Measurements from ENCODE around the gene APH1B. TPM values are rescaled to one million over a fixed set of nuclear protein-coding genes. Genes with fewer than 3 reads are reported as not detected.

Gene APH1B
- total and polyA plus RNA-seq, 2 experiments from 2014 or later, result 19.9 to 29.8 TPM

DNA sequence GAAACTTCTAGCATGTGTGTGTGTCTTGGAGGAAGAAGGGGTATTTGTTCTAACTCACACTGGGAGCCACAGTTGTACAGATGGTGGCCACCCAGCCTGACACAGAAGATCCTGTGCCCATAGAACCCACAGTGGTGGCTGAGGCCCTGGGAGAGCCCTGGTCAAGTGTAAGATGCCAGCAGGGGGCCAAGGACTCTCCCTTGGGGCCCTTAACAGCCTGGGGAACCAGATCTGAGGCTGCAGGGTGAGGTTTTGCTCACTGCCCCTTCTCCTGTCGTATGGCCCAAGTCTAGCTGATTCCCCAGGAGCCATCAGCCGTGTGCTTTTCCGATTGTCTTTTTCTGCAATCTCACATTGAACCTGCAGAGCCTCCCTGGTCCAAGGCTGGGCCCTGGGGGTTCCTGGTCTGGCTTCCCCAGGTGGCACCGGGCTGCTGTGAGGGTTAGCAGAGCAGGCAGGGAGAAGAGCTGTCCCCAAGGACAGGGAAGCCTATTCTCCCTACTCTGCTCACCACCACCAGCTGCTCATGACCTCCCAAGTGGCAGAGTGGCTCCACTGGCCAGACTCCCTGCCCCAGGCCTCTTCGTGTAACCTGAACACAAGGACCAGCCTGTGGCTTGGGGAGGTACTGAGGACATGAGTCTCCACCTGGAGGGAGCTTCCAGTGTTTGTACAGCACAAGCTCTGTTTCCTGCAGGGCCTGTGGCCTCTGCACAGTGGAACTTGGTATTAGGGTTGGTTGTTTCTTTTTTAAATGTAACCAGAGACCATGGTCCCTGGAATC lies 52.4 kb downstream of the APH1B start:
- Histone ChIP-seq H3K27me3 (no peaks in the 10 kb centered on the region), H3K4me2 (no peak overlapping the region), H3K4me3 (no peak overlapping the region), H3K4me1 (ENCODE audit: insufficient read depth) (peaks cover 9% of the 10 kb centered on the region), H3K36me3 (replicated peaks; ENCODE audit: insufficient read depth, low read depth) (no peaks in the 10 kb centered on the region), H2AFZ (no peak overlapping the region), H4K20me1 (ENCODE audit: insufficient read depth, poor library complexity, severe bottlenecking) (no peaks in the 10 kb centered on the region), H3K9me3 (ENCODE audit: low read depth) (no peaks in the 10 kb centered on the region), H3K79me2 (no peaks in the 10 kb centered on the region), H3K27ac (no peak overlapping the region), H3K9me2 (replicated peaks; ENCODE audit: insufficient read depth) (no peaks in the 10 kb centered on the region)
- TF ChIP-seq EZH2 (IDR thresholded peaks at IDR 0.05; ENCODE audit: borderline replicate concordance) (no peak), EZH2phosphoT487 (IDR thresholded peaks at IDR 0.05; ENCODE audit: low read depth, severe bottlenecking, unreplicated experiment) (no peak)
- TF ChIP-seq, protein P1, sequence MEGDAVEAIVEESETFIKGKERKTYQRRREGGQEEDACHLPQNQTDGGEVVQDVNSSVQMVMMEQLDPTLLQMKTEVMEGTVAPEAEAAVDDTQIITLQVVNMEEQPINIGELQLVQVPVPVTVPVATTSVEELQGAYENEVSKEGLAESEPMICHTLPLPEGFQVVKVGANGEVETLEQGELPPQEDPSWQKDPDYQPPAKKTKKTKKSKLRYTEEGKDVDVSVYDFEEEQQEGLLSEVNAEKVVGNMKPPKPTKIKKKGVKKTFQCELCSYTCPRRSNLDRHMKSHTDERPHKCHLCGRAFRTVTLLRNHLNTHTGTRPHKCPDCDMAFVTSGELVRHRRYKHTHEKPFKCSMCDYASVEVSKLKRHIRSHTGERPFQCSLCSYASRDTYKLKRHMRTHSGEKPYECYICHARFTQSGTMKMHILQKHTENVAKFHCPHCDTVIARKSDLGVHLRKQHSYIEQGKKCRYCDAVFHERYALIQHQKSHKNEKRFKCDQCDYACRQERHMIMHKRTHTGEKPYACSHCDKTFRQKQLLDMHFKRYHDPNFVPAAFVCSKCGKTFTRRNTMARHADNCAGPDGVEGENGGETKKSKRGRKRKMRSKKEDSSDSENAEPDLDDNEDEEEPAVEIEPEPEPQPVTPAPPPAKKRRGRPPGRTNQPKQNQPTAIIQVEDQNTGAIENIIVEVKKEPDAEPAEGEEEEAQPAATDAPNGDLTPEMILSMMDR (IDR thresholded peaks at IDR 0.05; ENCODE audit: poor library complexity), result no peak
- DNase-seq (ENCODE audit: low spot score), result no peak
- WGBS (ENCODE audit: low lambda C conversion rate, missing lambda C conversion rate), result 98% methylated on average over 5 of the region's 5 CpGs

DNA sequence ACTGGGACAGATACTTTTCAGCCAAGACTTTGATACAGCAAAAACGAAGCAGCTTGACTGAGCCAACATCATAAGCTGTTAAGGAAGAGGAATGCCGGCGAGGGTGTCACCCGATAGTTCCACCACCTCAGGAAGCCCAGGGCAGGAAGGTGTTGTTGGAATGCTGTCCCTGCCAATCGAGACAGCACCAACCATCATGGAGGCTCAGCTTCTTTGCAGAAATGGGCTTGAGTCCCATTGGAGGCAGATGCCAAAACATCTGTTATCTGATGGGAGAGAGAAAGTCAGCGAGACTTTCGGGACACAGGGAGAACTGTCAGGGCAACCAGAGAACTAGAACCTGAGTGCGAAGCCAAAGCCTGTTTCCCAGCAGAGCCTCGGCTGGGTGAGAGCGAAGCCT lies 53.5 kb downstream of the APH1B start:
- H3K9me2 ChIP-seq (replicated peaks; ENCODE audit: insufficient read depth), result no peaks in the 10 kb centered on the region
- H3K4me3 ChIP-seq, result no peak overlapping the region
- H3K79me2 ChIP-seq, result no peaks in the 10 kb centered on the region
- no peaks in the 10 kb centered on the region for H4K20me1 ChIP-seq (ENCODE audit: insufficient read depth, poor library complexity, severe bottlenecking)
- no peak for DNase-seq (ENCODE audit: low spot score)
- H3K4me1 ChIP-seq (ENCODE audit: insufficient read depth), result peaks cover 9% of the 10 kb centered on the region
- H3K4me2 ChIP-seq, result no peak overlapping the region
- H3K36me3 ChIP-seq (replicated peaks; ENCODE audit: insufficient read depth, low read depth), result no peaks in the 10 kb centered on the region
- H3K27ac ChIP-seq, result no peak overlapping the region
- WGBS (ENCODE audit: low lambda C conversion rate, missing lambda C conversion rate), result 92% methylated on average over 10 of the region's 10 CpGs
- no peaks in the 10 kb centered on the region for H3K27me3 ChIP-seq
- H2AFZ ChIP-seq, result no peak overlapping the region
- no peak for TF ChIP-seq EZH2phosphoT487 (IDR thresholded peaks at IDR 0.05; ENCODE audit: low read depth, severe bottlenecking, unreplicated experiment)
- no peak for TF ChIP-seq EZH2 (IDR thresholded peaks at IDR 0.05; ENCODE audit: borderline replicate concordance)
- TF ChIP-seq, protein P1 (IDR thresholded peaks at IDR 0.05; ENCODE audit: poor library complexity), result no peak
- no peaks in the 10 kb centered on the region for H3K9me3 ChIP-seq (ENCODE audit: low read depth)

DNA sequence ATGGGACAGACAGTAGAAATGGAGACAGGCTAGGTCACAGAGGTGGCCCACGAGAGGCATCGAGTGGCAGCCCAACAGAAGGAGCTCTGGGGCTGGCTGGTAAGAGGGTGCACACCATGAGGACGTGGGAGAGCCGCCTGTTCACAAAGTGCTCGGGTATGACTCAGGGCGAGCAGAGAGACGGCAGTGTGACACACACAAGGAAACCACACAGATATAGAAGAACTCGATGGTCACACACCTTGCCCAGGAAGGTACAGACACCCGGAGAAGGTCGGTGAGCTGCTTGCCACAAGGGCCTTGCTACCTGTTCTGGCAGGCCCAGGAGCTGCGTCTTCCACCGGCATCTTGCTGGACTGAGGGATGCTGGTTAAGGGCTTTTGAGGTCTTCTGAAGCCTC lies 54.1 kb downstream of the APH1B start:
- WGBS (ENCODE audit: low lambda C conversion rate, missing lambda C conversion rate), result 89% methylated on average over 12 of the region's 12 CpGs
- H4K20me1 ChIP-seq (ENCODE audit: insufficient read depth, poor library complexity, severe bottlenecking), result no peaks in the 10 kb centered on the region
- H3K79me2 ChIP-seq, result no peaks in the 10 kb centered on the region
- no peaks in the 10 kb centered on the region for H3K9me3 ChIP-seq (ENCODE audit: low read depth)
- H3K4me3 ChIP-seq, result no peak overlapping the region
- H3K27ac ChIP-seq, result no peak overlapping the region
- no peaks in the 10 kb centered on the region for H3K36me3 ChIP-seq (replicated peaks; ENCODE audit: insufficient read depth, low read depth)
- peaks cover 9% of the 10 kb centered on the region for H3K4me1 ChIP-seq (ENCODE audit: insufficient read depth)
- DNase-seq (ENCODE audit: low spot score), result no peak
- no peaks in the 10 kb centered on the region for H3K27me3 ChIP-seq
- no peaks in the 10 kb centered on the region for H3K9me2 ChIP-seq (replicated peaks; ENCODE audit: insufficient read depth)
- TF ChIP-seq EZH2phosphoT487 (IDR thresholded peaks at IDR 0.05; ENCODE audit: low read depth, severe bottlenecking, unreplicated experiment) (no peak), EZH2 (IDR thresholded peaks at IDR 0.05; ENCODE audit: borderline replicate concordance) (no peak)
- TF ChIP-seq, protein P1 (IDR thresholded peaks at IDR 0.05; ENCODE audit: poor library complexity), result no peak
- H2AFZ ChIP-seq, result no peak overlapping the region
- no peak overlapping the region for H3K4me2 ChIP-seq

Measured in hepatocyte (in vitro differentiated cells).